Measurements from ENCODE around the gene TAAR5.
"Not testable (repeated sequence)": the region's sequence is repeated elsewhere in the genome, so short reads cannot be mapped to it uniquely, and the experiment has no call there.

Gene TAAR5

GRCh38 chr6:132570221-132570777 lies 19.2 kb downstream of the TAAR5 start, which contains the start of gene TAAR6:
Gene TAAR6, plus strand, starts transcription at chr6:132570322. Its CDS starts 0 bp downstream, at chr6:132570322.
- no peak for DNase-seq (ENCODE audit: low spot score)

DNA sequence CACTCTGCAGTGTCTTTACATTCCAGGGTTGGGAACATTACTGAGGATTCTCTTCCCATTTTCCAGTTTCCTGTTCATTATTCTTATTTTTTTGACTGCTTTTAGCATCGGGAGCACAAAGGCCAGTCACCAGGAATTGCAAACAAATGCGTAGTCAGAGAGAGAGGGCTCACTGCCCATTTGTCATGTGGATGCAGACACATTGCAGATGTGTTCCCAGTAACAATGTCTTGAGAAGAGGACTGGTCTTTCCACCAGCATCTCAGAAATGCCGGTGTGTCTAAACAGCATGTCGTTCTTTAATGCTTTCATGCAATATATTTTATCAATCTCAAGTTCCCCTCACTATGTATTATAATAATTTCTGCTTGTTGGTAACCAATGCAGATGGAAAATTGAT lies 20.4 kb downstream of the TAAR5 start:
- no peak for DNase-seq (ENCODE audit: low spot score)

- DNase-seq (ENCODE audit: low spot score), result no peak
Observed at GRCh38 chr6:132568611-132569010, 20.9 kb downstream of the TAAR5 start.

- DNase-seq (ENCODE audit: low spot score), result no peak
Observed at GRCh38 chr6:132567566-132567965, 22.0 kb downstream of the TAAR5 start.

DNA sequence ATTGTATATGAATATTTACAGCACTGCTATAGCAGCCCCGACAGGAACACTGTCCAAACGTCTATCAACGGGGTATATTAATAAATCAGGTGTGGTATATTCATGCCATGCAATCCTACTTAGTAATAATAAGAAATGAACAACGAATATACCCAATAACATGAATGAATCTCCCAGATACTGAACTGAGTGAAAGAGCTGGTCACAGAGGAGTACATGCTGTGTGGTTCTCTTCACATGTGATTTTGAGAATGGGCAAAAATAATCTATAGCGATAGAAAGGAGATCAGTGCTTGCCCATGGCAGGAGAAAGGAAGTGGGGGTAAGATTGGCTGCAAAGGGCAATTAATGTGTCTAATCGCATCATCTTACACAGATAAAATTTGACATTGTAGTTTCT lies 23.1 kb downstream of the TAAR5 start:
- no peak for DNase-seq (ENCODE audit: low spot score)

GRCh38 chr6:132560087-132560486 lies 29.5 kb downstream of the TAAR5 start:
- DNase-seq (ENCODE audit: low spot score), result not testable (repeated sequence)

GRCh38 chr6:132552372-132552771 lies 37.2 kb downstream of the TAAR5 start, which contains the start of gene TAAR8:
Gene TAAR8, plus strand, starts transcription at chr6:132552672. Its CDS starts 21 bp downstream, at chr6:132552693.
- no peak for DNase-seq (ENCODE audit: low spot score)

DNA sequence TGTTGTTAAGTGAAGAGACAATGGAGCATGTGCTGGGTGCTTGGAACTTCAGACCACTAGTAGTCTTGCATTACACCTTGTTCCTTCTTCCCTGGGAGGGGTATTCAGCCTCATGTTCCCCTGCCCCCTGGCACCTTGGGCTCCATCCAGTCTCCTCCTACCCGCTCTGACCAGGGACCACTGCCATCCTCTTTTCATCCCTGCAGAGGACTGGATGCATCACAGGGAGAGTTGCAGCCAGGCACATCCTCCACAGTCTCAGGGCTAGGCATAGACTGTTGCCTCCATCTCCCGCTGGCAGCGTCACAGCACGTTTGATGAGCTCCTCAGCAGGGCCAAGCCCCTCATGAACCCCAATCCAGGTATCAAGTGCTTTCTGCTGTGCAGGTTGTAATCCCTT lies 38.3 kb downstream of the TAAR5 start:
- no peak for DNase-seq (ENCODE audit: low spot score)

DNA sequence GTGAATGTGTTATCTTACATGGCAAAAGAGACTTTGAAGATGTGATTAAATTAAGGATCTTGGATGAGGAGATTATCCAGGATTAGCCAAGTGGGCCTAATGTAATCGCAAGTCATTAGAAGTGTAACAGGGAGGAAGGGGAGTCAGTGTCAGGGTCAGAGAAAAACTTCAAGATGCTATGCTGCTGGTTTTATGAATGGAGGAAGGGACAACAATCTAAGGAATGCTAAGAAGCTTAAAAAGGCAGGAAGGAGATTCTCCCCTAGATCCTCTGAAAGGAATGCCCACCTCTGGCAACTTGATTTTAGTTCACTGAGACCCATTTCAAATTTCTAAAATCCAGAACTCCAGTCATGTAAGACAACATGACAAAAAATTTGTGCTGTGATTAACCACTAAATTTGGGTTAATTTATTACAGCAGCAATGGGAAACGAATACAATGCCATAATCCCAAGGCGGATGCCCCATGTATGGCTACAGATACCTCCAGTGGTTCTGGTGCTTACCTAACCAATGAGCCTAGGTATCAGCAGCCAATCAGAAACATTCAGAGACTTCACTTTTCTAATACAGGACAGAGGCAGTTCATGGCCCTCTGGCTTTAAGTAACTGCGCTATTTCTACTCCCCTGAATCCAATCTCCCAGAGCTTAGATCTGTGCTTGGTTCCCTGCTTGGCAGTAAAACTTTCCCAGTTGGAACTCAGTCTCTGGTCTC lies 40.6 kb downstream of the TAAR5 start:
- DNase-seq (ENCODE audit: low spot score), result no peak

DNA sequence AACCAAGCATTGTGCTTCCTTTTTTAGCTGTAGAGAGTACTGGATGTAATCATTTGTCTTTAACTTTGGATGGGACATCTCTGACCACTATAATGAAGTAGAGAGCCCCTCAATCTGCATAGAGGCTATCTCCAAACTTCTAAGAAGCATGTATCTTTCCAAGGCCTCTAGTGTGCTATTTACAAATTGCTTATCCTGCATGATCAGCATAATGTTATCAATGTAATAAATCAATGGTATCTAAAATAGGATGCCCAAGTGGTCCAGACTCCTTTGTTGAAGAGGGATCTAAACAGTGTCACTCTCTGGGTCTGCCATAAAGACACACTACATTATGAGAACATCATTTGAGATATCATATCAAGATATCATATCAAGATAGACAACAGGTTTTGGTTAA lies 44.7 kb downstream of the TAAR5 start:
- no peak for DNase-seq (ENCODE audit: low spot score)
